ENCODE results near the gene FOLR1.

Gene FOLR1

GRCh38 chr11:72223615-72224563, 31.9 kb downstream of the FOLR1 start:
- Histone ChIP-seq H3K27ac (replicated peaks) (peak overlapping the region; percentile 91), H3K4me3 (replicated peaks; ENCODE audit: insufficient read depth, low read length) (peak overlapping the region; percentile 75), H3K27me3 (ENCODE audit: insufficient read depth, poor library complexity, severe bottlenecking) (no peaks in the 10 kb centered on the region)
- DNase-seq (ENCODE audit: low read depth in 1 of 2, low spot score in 1 of 2), result peak in 1 of 2 experiments; percentile 54
- TF ChIP-seq GABPA (IDR thresholded peaks at IDR 0.05; ENCODE audit: low read depth), result no peak
- TF ChIP-seq SPI1 (IDR thresholded peaks at IDR 0.05; ENCODE audit: borderline replicate concordance, low read depth), result no peak
- no peak for TF ChIP-seq CTCF (IDR thresholded peaks at IDR 0.05; ENCODE audit: insufficient read depth, low read length)
- TF ChIP-seq POLR2AphosphoS5 (IDR thresholded peaks at IDR 0.05; ENCODE audit: low read depth), result no peak
- TF ChIP-seq REST (IDR thresholded peaks at IDR 0.05; ENCODE audit: insufficient replicate concordance, low read depth), result no peak

- Histone ChIP-seq H3K27ac (replicated peaks) (peak within 1 kb of the TSS; percentile 91), H3K27me3 (ENCODE audit: insufficient read depth, poor library complexity, severe bottlenecking) (no peaks in the 10 kb centered on the region)
- DNase-seq (ENCODE audit: low read depth in 1 of 2, low spot score in 1 of 2), result peak in 1 of 2 experiments; percentile 39
These were observed 32.8 kb downstream of the FOLR1 start, which contains the start of gene INPPL1 for GRCh38 chr11:72224564-72225410. TSS of gene INPPL1 (plus strand) at chr11:72224767. CDS start at chr11:72224985, 218 bp downstream.

GRCh38 chr11:72225411-72225951, 33.5 kb downstream of the FOLR1 start:
- TF ChIP-seq CTCF (IDR thresholded peaks at IDR 0.05; ENCODE audit: insufficient read depth, low read length) (no peak), SPI1 (IDR thresholded peaks at IDR 0.05; ENCODE audit: borderline replicate concordance, low read depth) (no peak), REST (IDR thresholded peaks at IDR 0.05; ENCODE audit: insufficient replicate concordance, low read depth) (no peak), POLR2AphosphoS5 (IDR thresholded peaks at IDR 0.05; ENCODE audit: low read depth) (no peak), GABPA (IDR thresholded peaks at IDR 0.05; ENCODE audit: low read depth) (no peak)
- peak in 1 of 2 experiments; percentile 34 for DNase-seq (ENCODE audit: low read depth in 1 of 2, low spot score in 1 of 2)
- Histone ChIP-seq H3K4me3 (replicated peaks; ENCODE audit: insufficient read depth, low read length) (peak overlapping the region; percentile 75), H3K27ac (replicated peaks) (peak overlapping the region; percentile 66), H3K27me3 (ENCODE audit: insufficient read depth, poor library complexity, severe bottlenecking) (no peaks in the 10 kb centered on the region)

More at GRCh38 chr11:72224564-72225410, 32.8 kb downstream of the FOLR1 start, which contains the start of gene INPPL1:
- TF ChIP-seq SPI1 (IDR thresholded peaks at IDR 0.05; ENCODE audit: borderline replicate concordance, low read depth) (no peak), POLR2AphosphoS5 (IDR thresholded peaks at IDR 0.05; ENCODE audit: low read depth) (no peak), GABPA (IDR thresholded peaks at IDR 0.05; ENCODE audit: low read depth) (no peak)
- H3K4me3 ChIP-seq (replicated peaks; ENCODE audit: insufficient read depth, low read length), result peak within 1 kb of the TSS; percentile 75
